Smooth muscle cell (in vitro differentiated cells): Measurements from ENCODE around the gene DLX1. TPM values are rescaled to one million over a fixed set of nuclear protein-coding genes. Genes with fewer than 3 reads are reported as not detected.
A peak's percentile ranks its signal among the peaks of the same experiment; 100 is the strongest.

Experiments
- DNase-seq: peaks from one replicate; lab custom pipeline; 2025; ENCODE audit not compliant: unreplicated experiment; lab: John Stamatoyannopoulos, UW
- H2AFZ ChIP-seq: fragments of 200-600 bp; sonication (generic); 2 replicates; pipeline ENCODE4 v1.6.0; 2016; ENCODE audit warnings: antibody characterized with exemption, low read depth, mild to moderate bottlenecking
- H3F3A ChIP-seq: fragments of 200-600 bp; sonication (generic); 2 replicates; pipeline ENCODE4 v1.6.0; 2017; ENCODE audit warnings: antibody characterized with exemption, low read depth
- H3K27ac ChIP-seq: fragments of 200-600 bp; sonication (generic); 2 replicates; pipeline ENCODE4 v1.5.1; 2016; ENCODE audit warnings: low read depth, mild to moderate bottlenecking
- H3K27me3 ChIP-seq: fragments of 200-600 bp; sonication (generic); 2 replicates; pipeline ENCODE4 v1.6.1; 2016; ENCODE audit warnings: low read depth, mild to moderate bottlenecking
- H3K36me3 ChIP-seq: fragments of 200-600 bp; sonication (generic); 2 replicates; pipeline ENCODE4 v1.5.1; 2016; ENCODE audit warnings: low read depth
- H3K4me1 ChIP-seq: fragments of 200-600 bp; sonication (generic); 2 replicates; pipeline ENCODE4 v1.5.1; 2016; ENCODE audit warnings: low read depth
- H3K4me2 ChIP-seq: fragments of 200-600 bp; sonication (generic); 2 replicates; pipeline ENCODE4 v1.6.0; 2016; ENCODE audit warnings: mild to moderate bottlenecking
- H3K4me3 ChIP-seq: fragments of 200-600 bp; sonication (generic); 2 replicates; pipeline ENCODE4 v1.5.1; 2016; ENCODE audit warnings: mild to moderate bottlenecking
- H3K79me2 ChIP-seq: fragments of 200-600 bp; sonication (generic); 2 replicates; pipeline ENCODE4 v1.6.0; 2016; ENCODE audit warnings: low read depth, mild to moderate bottlenecking
- H3K9ac ChIP-seq: fragments of 200-600 bp; sonication (generic); 2 replicates; pipeline ENCODE4 v1.6.0; 2016; ENCODE audit warnings: low read depth
- H3K9me3 ChIP-seq: fragments of 200-600 bp; sonication (generic); replicated peaks from 2 replicates; pipeline ENCODE4 v1.5.1; 2016; ENCODE audit warnings: low read depth
- H4K20me1 ChIP-seq: fragments of 200-600 bp; sonication (generic); 2 replicates; pipeline ENCODE4 v1.6.0; 2016; ENCODE audit warnings: low read depth
- WGBS: methylation state at CpG from one replicate; pipeline ENCODE4 v1.1.7; 2016; ENCODE audit warnings: low lambda C conversion rate; 5-methylcytosine and 5-hydroxymethylcytosine counted together
- polyA plus RNA-seq: library from polyadenylated mRNA; unstranded; fragments of >200 nt; fragmentation: Nextera tagmentation; extraction: Ambion mirVana; gene quantifications from 2 replicates; pipeline ENCODE4 v1.2.1, GENCODE V29; 2016
- total RNA-seq: library from RNA; depleted of rRNA; stranded (reverse); fragments of >200 nt; gene quantifications from 2 replicates; pipeline ENCODE4 v1.2.3, GENCODE V29; 2014
- TF ChIP-seq, protein P1 (sequence below): fragments of 200-600 bp; sonication (generic); IDR thresholded peaks from 2 replicates; pipeline ENCODE4 v1.5.1; 2017; ENCODE audit warnings: borderline replicate concordance, mild to moderate bottlenecking, antibody characterized with exemption; ENCODE audit not compliant: insufficient read depth, poor library complexity, severe bottlenecking

DLX1 gene
- 2.0 and 3.5 TPM in 2 replicates for total RNA-seq
- polyA plus RNA-seq, result 3.3 and 8.0 TPM in 2 replicates

GRCh38 chr2:172085460-172086159 lies at the start of gene DLX1:
DLX1 (plus strand) TSS chr2:172085507; CDS start chr2:172085678, 171 bp downstream.
- no peaks in the 10 kb centered on the region for H3F3A ChIP-seq
- peak within 1 kb of the TSS; percentile 38 for H3K9ac ChIP-seq
- TF ChIP-seq, protein P1, sequence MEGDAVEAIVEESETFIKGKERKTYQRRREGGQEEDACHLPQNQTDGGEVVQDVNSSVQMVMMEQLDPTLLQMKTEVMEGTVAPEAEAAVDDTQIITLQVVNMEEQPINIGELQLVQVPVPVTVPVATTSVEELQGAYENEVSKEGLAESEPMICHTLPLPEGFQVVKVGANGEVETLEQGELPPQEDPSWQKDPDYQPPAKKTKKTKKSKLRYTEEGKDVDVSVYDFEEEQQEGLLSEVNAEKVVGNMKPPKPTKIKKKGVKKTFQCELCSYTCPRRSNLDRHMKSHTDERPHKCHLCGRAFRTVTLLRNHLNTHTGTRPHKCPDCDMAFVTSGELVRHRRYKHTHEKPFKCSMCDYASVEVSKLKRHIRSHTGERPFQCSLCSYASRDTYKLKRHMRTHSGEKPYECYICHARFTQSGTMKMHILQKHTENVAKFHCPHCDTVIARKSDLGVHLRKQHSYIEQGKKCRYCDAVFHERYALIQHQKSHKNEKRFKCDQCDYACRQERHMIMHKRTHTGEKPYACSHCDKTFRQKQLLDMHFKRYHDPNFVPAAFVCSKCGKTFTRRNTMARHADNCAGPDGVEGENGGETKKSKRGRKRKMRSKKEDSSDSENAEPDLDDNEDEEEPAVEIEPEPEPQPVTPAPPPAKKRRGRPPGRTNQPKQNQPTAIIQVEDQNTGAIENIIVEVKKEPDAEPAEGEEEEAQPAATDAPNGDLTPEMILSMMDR, result no peak
- H3K9me3 ChIP-seq, result no peaks in the 10 kb centered on the region
- H3K4me1 ChIP-seq, result peaks cover 35% of the 10 kb centered on the region
- H3K27ac ChIP-seq, result peak within 1 kb of the TSS; percentile 68
- H3K4me2 ChIP-seq, result peak within 1 kb of the TSS; percentile 92
- peaks cover 100% of the 10 kb centered on the region for H3K27me3 ChIP-seq
- peak within 1 kb of the TSS; percentile 54 for H3K4me3 ChIP-seq
- H2AFZ ChIP-seq, result peak within 1 kb of the TSS; percentile 61
- WGBS, result 2% methylated on average over 31 of the region's 34 CpGs
- no peaks in the 10 kb centered on the region for H4K20me1 ChIP-seq
- H3K79me2 ChIP-seq, result no peaks in the 10 kb centered on the region
- H3K36me3 ChIP-seq, result no peaks in the 10 kb centered on the region
- DNase-seq, result no peak

- WGBS, result 81% methylated on average over 3 of the region's 3 CpGs
- DNase-seq, result no peak
- no peak overlapping the region for H2AFZ ChIP-seq
Observed at GRCh38 chr2:172038121-172038520, 47.2 kb upstream of the DLX1 start.

GRCh38 chr2:172038604-172039003 lies 46.7 kb upstream of the DLX1 start:
- Histone ChIP-seq H3F3A (no peaks in the 10 kb centered on the region), H3K4me1 (no peaks in the 10 kb centered on the region), H3K9me3 (no peaks in the 10 kb centered on the region), H2AFZ (no peak overlapping the region), H3K4me2 (no peak overlapping the region), H4K20me1 (no peaks in the 10 kb centered on the region), H3K27me3 (no peaks in the 10 kb centered on the region), H3K9ac (no peak overlapping the region), H3K27ac (peak overlapping the region; percentile 27), H3K36me3 (no peaks in the 10 kb centered on the region), H3K4me3 (no peak overlapping the region), H3K79me2 (no peaks in the 10 kb centered on the region)
- TF ChIP-seq, protein P1, result no peak
- DNase-seq, result no peak
- WGBS, result 69% methylated on average over 2 of the region's 2 CpGs

More at GRCh38 chr2:172038121-172038520, 47.2 kb upstream of the DLX1 start:
- H3K9ac ChIP-seq, result no peak overlapping the region
- H3F3A ChIP-seq, result no peaks in the 10 kb centered on the region
- TF ChIP-seq, protein P1, result no peak
- no peak overlapping the region for H3K4me2 ChIP-seq
- no peaks in the 10 kb centered on the region for H3K79me2 ChIP-seq
- H3K36me3 ChIP-seq, result no peaks in the 10 kb centered on the region
- no peaks in the 10 kb centered on the region for H3K27me3 ChIP-seq
- no peaks in the 10 kb centered on the region for H4K20me1 ChIP-seq
- H3K4me3 ChIP-seq, result no peak overlapping the region
- no peaks in the 10 kb centered on the region for H3K4me1 ChIP-seq
- peak overlapping the region; percentile 27 for H3K27ac ChIP-seq
- no peaks in the 10 kb centered on the region for H3K9me3 ChIP-seq
